Measurements from ENCODE around the gene BBS2. TPM values are rescaled to one million over a fixed set of nuclear protein-coding genes. Genes with fewer than 3 reads are reported as not detected.

BBS2 gene
- total RNA-seq, 3 donors from 2014 or later, result 42.6 to 80.5 (median 56.2) TPM

- Histone ChIP-seq H3K4me1 (no peaks in the 10 kb centered on the region), H3K9me3 (no peaks in the 10 kb centered on the region), H3K36me3 (no peaks in the 10 kb centered on the region), H3K27me3 (no peaks in the 10 kb centered on the region), H3K4me3 (no peak overlapping the region), H3K27ac (no peak overlapping the region)
- intact Hi-C loops (cut with DNase I; ENCODE audit: low total_unique reads), result no loop called here
- TF ChIP-seq CTCF (IDR thresholded peaks at IDR 0.05) (no peak), POLR2AphosphoS5 (IDR thresholded peaks at IDR 0.05) (no peak), POLR2A (IDR thresholded peaks at IDR 0.05) (no peak)
- DNase-seq (ENCODE audit: low spot score in 2 of 2), result peak in 1 of 2 donors; percentile 63
Measured at GRCh38 chr16:56558024-56558747, 38.4 kb upstream of the BBS2 start.

GRCh38 chr16:56554441-56554840, 34.6 kb upstream of the BBS2 start:
- H3K36me3 ChIP-seq, result no peaks in the 10 kb centered on the region
- H3K4me3 ChIP-seq, result no peak overlapping the region
- H3K27ac ChIP-seq, result no peak overlapping the region
- intact Hi-C loops (cut with DNase I; ENCODE audit: low total_unique reads), result no loop called here
- TF ChIP-seq POLR2AphosphoS5 (IDR thresholded peaks at IDR 0.05) (no peak), POLR2A (IDR thresholded peaks at IDR 0.05) (no peak), CTCF (IDR thresholded peaks at IDR 0.05) (no peak)
- DNase-seq (ENCODE audit: low spot score in 2 of 2), result no peak
- no peaks in the 10 kb centered on the region for H3K4me1 ChIP-seq
- H3K9me3 ChIP-seq, result no peaks in the 10 kb centered on the region
- no peaks in the 10 kb centered on the region for H3K27me3 ChIP-seq

- peak in 1 of 2 donors; percentile 42 for DNase-seq (ENCODE audit: low spot score in 2 of 2)
Measured at GRCh38 chr16:56551796-56552738, 32.2 kb upstream of the BBS2 start.

GRCh38 chr16:56549744-56550385, 30.0 kb upstream of the BBS2 start:
- no peak for TF ChIP-seq CTCF (IDR thresholded peaks at IDR 0.05)
- H3K36me3 ChIP-seq, result no peaks in the 10 kb centered on the region
- H3K9me3 ChIP-seq, result no peaks in the 10 kb centered on the region
- H3K4me1 ChIP-seq, result no peaks in the 10 kb centered on the region
- no peak for DNase-seq (ENCODE audit: low spot score in 2 of 2)
- intact Hi-C loops (cut with DNase I; ENCODE audit: low total_unique reads), result no loop called here
- no peaks in the 10 kb centered on the region for H3K27me3 ChIP-seq
- H3K4me3 ChIP-seq, result no peak overlapping the region
- H3K27ac ChIP-seq, result no peak overlapping the region

More at GRCh38 chr16:56551796-56552738, 32.2 kb upstream of the BBS2 start:
- Histone ChIP-seq H3K36me3 (no peaks in the 10 kb centered on the region), H3K4me1 (no peaks in the 10 kb centered on the region), H3K27me3 (no peaks in the 10 kb centered on the region), H3K9me3 (no peaks in the 10 kb centered on the region), H3K4me3 (no peak overlapping the region), H3K27ac (peak overlapping the region; percentile 1 to 26)
- TF ChIP-seq POLR2A (IDR thresholded peaks at IDR 0.05) (no peak), POLR2AphosphoS5 (IDR thresholded peaks at IDR 0.05) (no peak)
- intact Hi-C loops (cut with DNase I; ENCODE audit: low total_unique reads), result no loop called here

- no peak for DNase-seq (ENCODE audit: low spot score in 2 of 2)
- Histone ChIP-seq H3K4me1 (no peaks in the 10 kb centered on the region), H3K36me3 (no peaks in the 10 kb centered on the region), H3K27me3 (no peaks in the 10 kb centered on the region), H3K9me3 (no peaks in the 10 kb centered on the region), H3K4me3 (no peak overlapping the region), H3K27ac (no peak overlapping the region)
- intact Hi-C loops (cut with DNase I; ENCODE audit: low total_unique reads), result no loop called here
- TF ChIP-seq POLR2A (IDR thresholded peaks at IDR 0.05) (no peak), CTCF (IDR thresholded peaks at IDR 0.05) (no peak), POLR2AphosphoS5 (IDR thresholded peaks at IDR 0.05) (no peak)
Measured at GRCh38 chr16:56549161-56549560, 29.3 kb upstream of the BBS2 start.
